GM21515 (cell line): ENCODE data around the gene RNF133.
"Not testable (repeated sequence)": the region's sequence is repeated elsewhere in the genome, so short reads cannot be mapped to it uniquely, and the experiment has no call there.

Experiments used
- ATAC-seq: cut with Tn5 transposase; IDR thresholded peaks from one replicate; pipeline ENCODE4 v1.9.1; 2021; ENCODE audit not compliant: unreplicated experiment

The RNF133 gene

DNA sequence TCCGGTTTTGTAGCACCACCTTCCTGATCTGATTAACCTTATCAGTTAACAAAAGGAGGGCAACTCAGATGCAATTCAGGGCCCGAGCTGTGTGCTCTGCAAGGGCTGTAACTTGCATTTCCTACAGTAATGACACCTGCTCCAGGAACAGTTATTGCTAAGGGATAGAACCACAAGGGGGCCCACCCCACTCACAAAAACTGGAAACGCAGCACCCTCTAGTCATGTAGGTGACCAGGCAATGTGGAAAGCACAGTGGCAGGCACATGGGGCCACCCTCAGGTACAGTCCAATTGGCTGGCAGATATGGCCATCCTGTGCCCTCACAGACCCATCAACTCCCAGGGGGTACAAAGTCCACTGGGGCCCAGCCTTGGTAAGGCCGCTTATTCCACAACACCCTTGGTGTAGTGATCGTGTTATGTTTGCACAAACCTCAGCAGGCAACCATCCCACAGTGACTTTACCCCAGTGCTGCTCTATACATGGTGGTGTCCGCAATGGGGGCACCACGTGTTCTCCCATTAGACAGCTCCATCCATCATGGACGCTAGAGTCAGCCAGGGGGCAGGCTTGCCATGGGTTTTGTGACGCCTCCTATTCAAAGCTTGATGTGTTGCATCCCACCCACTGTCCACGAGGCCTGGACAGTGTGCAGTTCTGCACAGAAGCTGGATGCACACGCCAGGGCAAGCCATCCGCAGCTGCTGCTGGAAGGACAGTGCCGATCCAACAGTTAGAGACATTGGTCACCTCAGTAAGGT is 9.4 kb downstream of the RNF133 start:
- no peak for ATAC-seq

DNA sequence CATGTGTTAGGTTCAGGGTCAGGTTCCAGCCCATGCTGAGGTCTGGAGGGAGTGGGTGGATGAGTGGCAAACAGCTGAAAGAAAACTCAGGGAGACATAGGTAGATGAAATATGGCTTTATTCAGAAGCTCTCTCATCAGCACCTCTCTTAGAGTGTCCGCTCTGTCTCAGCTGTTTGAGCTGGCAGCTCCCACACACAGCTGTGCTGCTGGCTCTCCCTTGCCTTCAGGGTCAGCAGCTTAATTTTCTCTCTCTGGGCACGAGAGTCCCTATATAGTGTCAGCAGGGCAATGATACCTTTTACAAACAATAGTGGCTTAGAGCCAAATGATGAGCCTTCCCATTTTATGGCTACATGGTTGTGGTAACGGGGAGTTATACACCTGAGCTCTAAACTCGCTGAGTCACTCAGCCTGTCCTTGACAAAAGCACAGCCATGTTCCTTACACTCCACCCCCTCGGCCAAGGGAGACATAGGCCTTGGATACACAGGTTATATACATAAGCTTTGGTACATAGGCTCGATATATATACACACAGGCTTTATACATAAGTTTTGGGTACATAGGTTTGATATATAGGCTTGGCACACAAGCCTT is 10.4 kb downstream of the RNF133 start:
- no peak for ATAC-seq

DNA sequence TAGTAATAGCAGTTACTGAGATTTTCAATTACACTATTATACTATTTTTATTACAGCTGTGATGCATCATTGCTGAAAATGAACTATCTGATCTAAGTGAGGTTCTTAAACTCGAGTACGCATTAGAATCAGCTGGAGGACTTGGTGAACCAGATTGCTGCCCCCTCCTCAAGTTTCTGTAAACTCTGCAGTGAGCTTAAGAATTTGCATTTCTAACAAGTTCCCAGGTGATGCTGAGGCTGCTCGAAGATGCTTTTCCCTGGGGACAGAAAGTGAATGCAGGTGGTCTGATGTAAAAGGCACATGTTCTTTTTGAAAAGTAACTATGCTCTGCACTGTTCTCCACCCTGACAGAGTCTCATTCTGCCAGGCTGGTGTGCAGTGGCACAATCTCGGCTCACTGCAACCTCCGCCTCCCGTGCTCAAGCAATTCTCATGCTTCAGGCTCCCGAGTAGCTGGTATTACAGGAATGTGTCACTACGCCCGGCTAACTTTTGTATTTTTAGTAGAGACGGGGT is 12.5 kb downstream of the RNF133 start:
- ATAC-seq: no peak

DNA sequence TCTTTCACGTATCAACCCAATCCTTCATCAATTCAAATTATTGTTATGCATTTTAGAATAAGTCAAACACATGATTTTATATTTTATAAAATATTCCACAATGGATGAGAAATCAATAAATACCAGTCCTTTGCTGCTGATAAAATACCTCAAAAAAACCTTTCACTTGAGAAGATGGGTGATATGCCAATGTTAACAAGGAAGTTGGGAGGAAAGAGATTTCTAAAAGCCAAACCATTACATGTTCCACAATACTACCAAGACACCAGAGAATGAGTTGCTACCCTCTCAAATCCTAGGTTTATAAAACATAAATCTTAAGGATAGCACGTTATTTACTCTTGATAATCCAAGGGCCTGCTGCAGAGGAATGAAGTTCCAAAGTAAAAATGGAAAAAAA is 14.4 kb downstream of the RNF133 start:
- ATAC-seq: no peak

DNA sequence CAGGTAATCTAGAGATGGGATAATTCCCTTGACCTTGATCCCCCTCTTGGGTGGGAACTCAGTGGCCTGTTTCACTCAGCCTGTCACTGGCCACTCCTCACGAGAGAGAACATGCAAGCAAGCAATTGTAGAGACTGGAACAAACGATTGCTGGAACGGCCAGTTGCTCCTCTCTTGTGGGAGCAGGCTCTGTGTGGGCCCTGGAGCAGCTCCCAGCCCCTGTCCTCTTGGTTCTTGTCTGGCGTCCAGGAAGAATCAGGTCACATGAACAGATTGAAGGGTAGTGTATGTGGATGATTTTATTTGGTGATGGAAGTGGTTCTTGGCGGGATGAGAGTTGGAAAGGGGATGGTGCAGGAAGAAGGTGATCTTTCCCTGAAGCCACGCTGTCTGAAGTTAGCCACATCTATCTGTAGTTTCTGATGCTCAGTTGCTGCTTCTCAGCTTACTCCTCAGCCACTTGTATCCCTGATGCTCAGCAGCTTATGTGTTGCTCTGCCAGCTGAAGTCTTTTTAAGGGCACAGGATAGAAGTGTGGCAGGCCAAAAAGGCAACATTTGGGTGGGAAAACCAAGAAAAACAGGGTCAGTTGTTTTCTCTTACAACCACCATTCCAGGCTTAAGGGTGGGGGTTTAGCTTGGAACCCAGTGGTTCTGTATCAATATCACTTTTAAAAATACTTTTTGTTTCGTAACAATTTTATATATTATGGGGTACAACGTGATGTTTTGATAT is 15.9 kb downstream of the RNF133 start:
- ATAC-seq: no peak

DNA sequence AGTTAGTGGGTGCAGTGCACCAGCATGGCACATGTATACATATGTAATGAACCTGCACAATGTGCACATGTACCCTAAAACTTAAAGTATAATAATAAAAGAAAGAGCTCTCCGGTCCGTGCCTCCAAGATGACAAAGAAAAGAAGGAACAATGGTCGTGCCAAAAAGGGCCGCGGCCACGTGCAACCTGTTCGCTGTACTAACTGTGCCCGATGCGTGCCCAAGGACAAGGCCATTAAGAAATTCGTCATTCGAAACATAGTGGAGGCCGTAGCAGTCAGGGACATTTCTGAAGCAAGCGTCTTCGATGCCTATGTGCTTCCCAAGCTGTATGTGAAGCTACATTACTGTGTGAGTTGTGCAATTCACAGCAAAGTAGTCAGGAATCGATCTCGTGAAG is 17.7 kb downstream of the RNF133 start:
- not testable (repeated sequence) for ATAC-seq

DNA sequence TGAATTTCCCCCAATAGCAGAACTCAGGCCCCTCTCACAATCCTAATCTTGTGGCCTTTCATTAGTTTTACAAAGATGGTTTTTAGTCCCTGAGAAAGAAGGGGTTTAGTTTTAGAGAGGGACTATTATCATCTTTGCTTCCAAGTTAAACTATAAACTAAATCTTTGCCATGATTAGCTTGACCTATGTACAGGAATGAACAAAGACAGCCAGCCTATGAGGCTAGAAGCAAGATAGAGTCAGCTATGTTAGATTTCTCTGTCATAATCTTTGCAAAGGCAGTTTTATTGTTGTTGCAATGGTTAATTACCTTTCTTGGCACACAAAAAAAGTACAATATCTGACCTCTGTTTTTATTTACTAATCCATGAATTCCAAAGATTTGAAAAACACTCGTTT is 19.1 kb downstream of the RNF133 start:
- ATAC-seq: no peak

DNA sequence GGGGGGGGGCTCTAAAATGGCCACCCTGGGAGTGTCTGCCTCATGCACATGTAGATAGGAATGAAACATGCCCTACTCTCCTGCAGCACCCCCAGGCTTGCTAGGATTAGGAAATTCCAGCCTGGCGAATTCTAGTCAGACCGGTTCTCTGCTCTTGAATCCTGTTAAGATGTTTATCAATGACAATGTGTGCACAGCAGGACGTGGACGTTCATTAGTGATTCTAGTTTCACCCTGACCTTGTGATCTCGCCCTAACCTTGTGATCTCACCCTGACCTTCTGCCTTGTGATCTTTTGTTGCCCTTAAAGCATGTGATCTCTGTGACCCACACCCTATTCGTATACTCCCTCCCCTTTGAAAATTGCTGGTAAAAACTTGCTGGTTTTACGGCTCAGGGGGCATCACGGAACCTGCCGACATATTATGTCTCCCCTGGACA is 19.6 kb downstream of the RNF133 start:
- ATAC-seq: not testable (repeated sequence)

DNA sequence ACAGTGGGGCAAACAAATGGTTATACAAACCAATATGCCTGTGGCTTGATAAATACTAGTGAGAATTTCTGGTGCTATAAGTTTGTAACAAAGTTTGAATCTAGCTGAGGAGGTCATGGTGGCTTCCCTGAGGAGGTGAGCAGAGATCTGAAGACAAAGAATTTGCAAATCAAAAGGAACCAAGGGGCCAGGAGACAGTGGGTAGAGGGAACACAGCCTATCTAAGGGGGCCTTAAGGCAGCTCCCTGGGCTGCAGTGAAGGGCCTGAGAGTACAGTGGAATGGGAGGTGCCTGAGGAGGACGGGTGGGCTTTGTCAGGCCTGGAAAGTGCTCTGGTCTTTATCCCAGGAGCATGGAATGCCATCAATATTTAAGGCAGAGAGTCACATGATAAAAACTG is 21.8 kb downstream of the RNF133 start:
- ATAC-seq: no peak

DNA sequence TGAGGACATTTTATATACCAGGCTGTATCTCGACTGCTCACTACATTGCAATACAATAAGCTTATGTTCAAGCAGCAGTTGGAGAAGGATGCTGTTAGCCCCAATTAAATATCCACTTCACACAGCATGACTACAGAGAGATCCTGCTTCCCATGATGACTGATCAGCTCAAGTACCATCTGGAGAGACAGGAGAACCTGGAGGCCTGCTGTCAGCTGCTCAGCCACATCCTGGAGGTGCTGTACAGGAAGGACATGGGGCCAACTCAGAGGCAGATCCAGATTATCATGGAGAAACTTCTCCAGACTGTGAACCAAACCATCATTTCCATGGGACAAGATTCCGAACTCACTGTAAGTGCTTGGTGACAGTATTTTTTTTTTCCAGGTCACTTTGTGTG is 22.5 kb downstream of the RNF133 start:
- no peak for ATAC-seq

DNA sequence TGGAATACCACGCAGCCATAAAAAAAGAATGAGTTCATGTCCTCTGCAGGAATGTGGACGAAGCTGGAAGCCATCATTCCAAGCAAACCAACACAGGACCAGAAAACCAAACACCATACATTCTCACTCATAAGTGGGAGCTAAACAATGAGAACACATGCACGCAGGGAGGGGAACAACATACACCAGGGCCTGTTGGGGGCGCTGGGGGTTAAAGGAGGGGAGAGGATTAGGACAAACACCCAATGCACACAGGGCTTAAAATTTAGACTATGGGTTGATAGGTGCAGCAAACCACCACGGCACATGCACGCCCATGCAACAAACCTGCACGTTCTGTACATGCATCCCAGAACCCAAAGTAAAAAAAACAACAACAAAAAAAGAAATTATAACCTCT is 23.3 kb downstream of the RNF133 start:
- ATAC-seq: no peak

DNA sequence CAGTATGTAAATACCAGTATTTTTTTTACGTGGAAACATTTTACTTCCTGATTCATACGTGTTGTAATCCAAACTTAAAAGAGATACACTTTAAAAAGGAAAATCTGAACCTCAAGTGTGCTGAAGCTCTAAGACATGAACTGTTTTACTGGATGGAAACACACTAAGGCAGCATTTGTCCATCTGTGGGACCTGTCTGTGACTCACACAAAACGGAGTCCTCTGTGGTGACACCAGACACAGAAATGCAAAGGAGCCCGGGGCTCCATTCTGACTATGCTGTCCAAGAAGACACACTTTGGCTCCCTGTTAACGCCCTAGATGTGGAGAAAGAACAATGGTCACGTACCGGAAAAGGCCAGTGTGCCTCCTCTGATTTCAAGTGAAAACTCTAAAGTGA is 23.9 kb downstream of the RNF133 start:
- ATAC-seq: no peak

DNA sequence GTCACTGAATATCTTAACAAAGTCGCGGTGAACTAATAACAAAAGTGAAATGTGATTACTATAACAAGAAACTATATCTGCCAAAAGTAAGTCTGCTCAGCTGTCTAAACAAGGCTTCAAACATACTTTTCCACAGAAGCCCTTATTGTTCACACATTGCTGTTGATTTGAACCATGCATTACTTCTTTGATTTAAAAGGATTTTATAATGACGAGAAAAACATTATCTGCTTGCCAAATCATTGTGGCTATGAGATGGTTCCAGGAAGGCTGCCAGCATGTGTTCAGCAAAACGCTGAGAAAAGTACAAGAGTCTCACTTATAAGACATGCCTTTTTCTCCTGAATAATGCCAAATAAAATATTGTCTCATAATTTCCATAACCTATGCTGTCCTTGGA is 24.4 kb downstream of the RNF133 start:
- ATAC-seq: no peak

DNA sequence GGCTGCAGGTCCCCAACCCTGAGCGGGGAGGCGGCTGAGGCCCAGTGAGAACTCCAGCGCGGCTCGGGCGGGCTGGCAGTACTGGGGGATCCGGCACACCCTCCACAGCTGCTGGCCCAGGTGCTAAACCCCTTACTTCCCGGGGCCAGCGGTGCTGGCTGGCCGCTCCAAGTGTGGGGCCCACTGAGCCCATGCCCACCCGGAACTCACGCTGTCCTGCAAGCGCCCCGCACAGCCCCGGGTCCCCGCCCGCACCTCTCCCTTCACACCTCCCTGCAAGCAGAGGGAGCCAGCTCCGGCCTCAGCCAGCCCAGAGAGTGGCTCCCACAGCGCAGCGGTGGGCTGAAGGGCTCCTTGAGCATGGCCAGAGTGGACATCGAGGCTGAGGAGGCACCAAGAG is 25.0 kb downstream of the RNF133 start:
- no peak for ATAC-seq

DNA sequence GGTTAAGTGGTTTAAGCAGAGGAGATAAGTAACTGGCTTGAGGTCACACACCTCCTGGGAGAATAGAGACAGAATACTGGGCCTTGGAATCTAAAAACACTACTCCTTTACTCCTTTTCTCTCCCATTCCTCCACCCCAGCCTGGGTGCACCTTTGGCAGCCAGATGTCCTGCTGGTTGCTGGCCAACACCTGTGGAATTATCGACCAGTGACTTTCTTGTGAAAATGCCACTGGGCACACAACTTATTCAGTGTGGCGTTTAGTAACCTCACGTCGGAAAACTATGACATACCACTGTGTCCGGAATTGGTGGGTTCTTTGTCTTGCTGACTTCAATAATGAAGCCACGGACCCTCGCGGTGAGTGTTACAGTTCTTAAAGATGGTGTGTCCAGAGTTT is 26.4 kb downstream of the RNF133 start:
- no peak for ATAC-seq

DNA sequence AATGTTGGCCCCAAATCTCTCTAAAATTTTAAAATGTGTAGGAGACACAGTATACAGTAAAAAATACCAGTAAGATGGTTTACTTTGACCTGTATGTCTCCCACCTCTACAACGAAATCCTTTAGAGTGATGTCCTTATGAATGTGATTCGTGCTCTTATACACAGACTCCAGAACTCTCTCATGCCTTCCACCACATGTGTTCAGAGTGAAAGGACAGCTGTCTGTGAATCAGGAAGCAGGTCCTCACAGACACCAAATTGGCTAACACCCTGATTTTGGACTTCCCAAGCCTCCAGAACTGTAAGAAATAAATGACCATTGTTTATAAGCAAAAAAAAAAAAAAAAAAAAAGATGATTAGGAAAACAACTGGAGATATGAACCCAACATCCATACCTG is 35.2 kb downstream of the RNF133 start:
- ATAC-seq: no peak

DNA sequence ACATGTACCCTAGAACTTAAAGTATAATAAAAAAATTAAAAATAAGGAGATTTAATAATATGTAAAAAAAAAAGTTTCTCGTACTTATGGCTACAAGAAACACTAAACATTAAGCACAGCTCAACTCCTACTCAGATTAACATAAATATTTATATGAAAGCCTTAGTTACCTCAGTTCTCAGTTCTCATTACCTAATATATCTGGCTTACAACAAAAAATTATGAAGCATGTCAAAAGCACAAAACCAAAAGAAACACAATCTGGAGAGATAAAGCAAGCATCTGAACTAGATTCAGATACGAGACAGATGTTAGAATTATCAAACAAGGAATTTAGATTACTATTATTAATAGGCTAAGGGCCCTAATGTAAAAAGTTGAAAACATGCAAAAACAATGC is 40.1 kb downstream of the RNF133 start:
- ATAC-seq: no peak

DNA sequence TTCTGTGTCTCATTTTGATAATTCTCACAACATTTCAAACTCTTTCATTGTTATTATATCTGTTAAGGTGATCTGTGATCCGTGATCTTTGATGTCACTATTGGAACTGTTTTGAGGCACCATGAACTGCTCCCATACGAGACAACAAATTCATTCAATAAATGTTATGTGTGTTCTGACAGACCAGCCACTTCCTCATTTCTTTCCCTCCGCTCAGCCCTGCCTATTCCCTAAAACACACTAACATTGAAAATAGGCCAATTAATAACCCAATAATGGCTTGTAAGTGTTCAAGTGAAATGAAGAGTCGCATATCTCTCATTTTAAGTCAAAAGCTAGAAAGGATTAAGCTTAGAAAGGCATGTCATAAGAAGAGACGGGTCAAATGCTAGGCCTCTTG is 45.2 kb downstream of the RNF133 start:
- ATAC-seq: no peak

DNA sequence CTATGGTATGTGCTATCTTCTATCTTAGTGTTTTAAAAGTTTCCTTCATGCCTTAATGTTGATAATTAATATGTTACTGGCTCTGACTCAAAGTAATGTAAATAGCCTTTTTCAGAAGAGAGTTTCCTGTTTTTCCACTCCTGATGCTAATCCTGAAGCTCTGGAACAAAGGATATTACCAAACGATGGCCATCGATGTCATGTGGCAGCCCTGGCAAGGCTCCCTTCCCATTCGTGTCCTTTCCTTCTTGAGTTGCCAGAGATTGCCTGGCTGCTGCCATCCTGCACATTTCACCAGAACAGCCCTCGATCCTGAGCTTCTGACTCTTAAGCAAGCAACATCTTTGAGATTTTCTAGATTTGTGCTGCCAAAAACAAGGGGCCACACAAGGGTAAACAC is 46.0 kb downstream of the RNF133 start:
- ATAC-seq: no peak

DNA sequence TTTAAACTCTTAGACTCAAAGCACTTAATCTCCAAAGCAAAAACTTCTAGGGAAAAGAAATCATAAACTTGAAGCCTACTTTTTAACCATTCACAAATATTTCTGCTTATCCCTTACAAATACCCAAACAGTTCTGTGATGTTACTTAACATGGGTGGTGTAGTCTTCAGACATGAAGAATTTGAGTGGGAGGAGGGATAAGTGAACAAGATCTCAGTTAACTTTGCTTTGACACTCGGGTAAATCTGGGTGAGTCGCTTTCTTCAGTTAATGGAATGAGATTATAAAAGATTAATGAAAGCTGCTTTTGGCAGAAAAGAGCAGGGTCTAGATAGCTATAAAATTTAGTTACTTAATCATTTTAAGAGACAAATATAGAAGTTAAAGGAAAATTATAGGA is 47.5 kb downstream of the RNF133 start:
- no peak for ATAC-seq
